Activated CD8-positive, alpha-beta memory T cell treated with anti-CD3 and anti-CD28 coated beads, Interleukin-2, amount 10 ng/mL, durations not matched to agents 7 days and 5 days (primary cell): ENCODE measurements around the gene AP1AR. TPM values are rescaled to one million over a fixed set of nuclear protein-coding genes. Genes with fewer than 3 reads are reported as not detected.
"Not testable (repeated sequence)": the region's sequence is repeated elsewhere in the genome, so short reads cannot be mapped to it uniquely, and the experiment has no call there.

ENCODE experiments used
- ATAC-seq: fragments of 150-1000 bp; cut with Tn5 transposase; one replicate; pipeline ENCODE4 v1.10.0; 2021; ENCODE audit warnings: moderate library complexity
- CTCF ChIA-PET: fragments of 350-600 bp; sonication (Branson Sonifier 250); formaldehyde crosslinking; loops from one replicate; lab custom pipeline; 2021; ENCODE audit warnings: antibody characterized with exemption; lab: Charles Lee
- DNase-seq: peaks from one replicate; pipeline ENCODE4 v3.0.0-alpha.2; 2020
- H3K27ac Mint-ChIP-seq: one replicate; pipeline ENCODE4 v1.8.0; 2021; ENCODE audit warnings: mild to moderate bottlenecking, mixed read lengths
- H3K27me3 Mint-ChIP-seq: one replicate; pipeline ENCODE4 v1.8.0; 2021; ENCODE audit warnings: mixed read lengths
- H3K36me3 Mint-ChIP-seq: one replicate; pipeline ENCODE4 v1.8.0; 2021; ENCODE audit warnings: mild to moderate bottlenecking, mixed read lengths
- H3K4me1 Mint-ChIP-seq: one replicate; pipeline ENCODE4 v1.8.0; 2021; ENCODE audit warnings: mixed read lengths
- H3K4me3 Mint-ChIP-seq: one replicate; pipeline ENCODE4 v1.8.0; 2021; ENCODE audit warnings: mild to moderate bottlenecking, moderate library complexity, mixed read lengths
- H3K9me3 Mint-ChIP-seq: one replicate; pipeline ENCODE4 v1.8.0; 2022; ENCODE audit warnings: low read depth, mixed read lengths
- total RNA-seq, 2 experiments: library from RNA; stranded (reverse); gene quantifications; one replicate each; pipeline ENCODE4 v1.2.3, GENCODE V29; 2021

The AP1AR gene
- total RNA-seq, 2 experiments from 2014 or later: 13.6 to 17.8 TPM

- ATAC-seq: no peak
- Mint-ChIP-seq H3K4me3 (no peak overlapping the region), H3K9me3 (no peaks in the 10 kb centered on the region), H3K36me3 (peaks cover 52% of the 10 kb centered on the region), H3K27ac (no peak overlapping the region), H3K27me3 (no peaks in the 10 kb centered on the region), H3K4me1 (peaks cover 78% of the 10 kb centered on the region)
- CTCF ChIA-PET: no interaction called here
- no peak for DNase-seq
Observed at GRCh38 chr4:112276113-112276512, 44.5 kb downstream of the AP1AR start.

- peaks cover 78% of the 10 kb centered on the region for H3K4me1 Mint-ChIP-seq
- no peak overlapping the region for H3K4me3 Mint-ChIP-seq
- ATAC-seq (no peak), DNase-seq (no peak)
- H3K27me3 Mint-ChIP-seq: no peaks in the 10 kb centered on the region
- no peaks in the 10 kb centered on the region for H3K9me3 Mint-ChIP-seq
- H3K27ac Mint-ChIP-seq: peak overlapping the region; percentile 64
- peaks cover 52% of the 10 kb centered on the region for H3K36me3 Mint-ChIP-seq
- CTCF ChIA-PET: no interaction called here
Observed at GRCh38 chr4:112277220-112277619, 45.6 kb downstream of the AP1AR start.

- H3K4me3 Mint-ChIP-seq: no peak overlapping the region
- DNase-seq (no peak), ATAC-seq (no peak)
- H3K27me3 Mint-ChIP-seq: no peaks in the 10 kb centered on the region
- peak overlapping the region; percentile 64 for H3K27ac Mint-ChIP-seq
- H3K36me3 Mint-ChIP-seq: peaks cover 54% of the 10 kb centered on the region
- no peaks in the 10 kb centered on the region for H3K9me3 Mint-ChIP-seq
- CTCF ChIA-PET: interaction anchor here (1.4 kb wide), 1 partner anchor 11 kb away, joined by 4 read pairs; no protein-coding TSS in a partner anchor
- H3K4me1 Mint-ChIP-seq: peaks cover 81% of the 10 kb centered on the region
Observed at GRCh38 chr4:112277705-112278448, 46.3 kb downstream of the AP1AR start.

GRCh38 chr4:112279025-112279881 lies 47.7 kb downstream of the AP1AR start:
- H3K9me3 Mint-ChIP-seq: no peaks in the 10 kb centered on the region
- no peak for DNase-seq
- peaks cover 80% of the 10 kb centered on the region for H3K4me1 Mint-ChIP-seq
- ATAC-seq: no peak
- CTCF ChIA-PET: interaction anchor here (0.7 to 1.4 kb wide), 2 partner anchors 12 to 177 kb away, joined by 4 read pairs; no protein-coding TSS in a partner anchor
- peaks cover 57% of the 10 kb centered on the region for H3K36me3 Mint-ChIP-seq
- H3K27me3 Mint-ChIP-seq: no peaks in the 10 kb centered on the region
- peak overlapping the region; percentile 57 for H3K27ac Mint-ChIP-seq
- no peak overlapping the region for H3K4me3 Mint-ChIP-seq

GRCh38 chr4:112279882-112280315 lies 48.3 kb downstream of the AP1AR start:
- H3K9me3 Mint-ChIP-seq: no peaks in the 10 kb centered on the region
- H3K4me3 Mint-ChIP-seq: peak overlapping the region; percentile 47
- H3K36me3 Mint-ChIP-seq: peaks cover 60% of the 10 kb centered on the region
- H3K27me3 Mint-ChIP-seq: no peaks in the 10 kb centered on the region
- CTCF ChIA-PET: interaction anchor here (0.7 to 1.1 kb wide), 2 partner anchors 177 to 237 kb away, joined by 3 to 4 read pairs; no protein-coding TSS in a partner anchor
- H3K27ac Mint-ChIP-seq: no peak overlapping the region
- no peak for ATAC-seq
- H3K4me1 Mint-ChIP-seq: peaks cover 76% of the 10 kb centered on the region
- no peak for DNase-seq

GRCh38 chr4:112280386-112281056 lies 48.9 kb downstream of the AP1AR start:
- peaks cover 71% of the 10 kb centered on the region for H3K4me1 Mint-ChIP-seq
- peaks cover 58% of the 10 kb centered on the region for H3K36me3 Mint-ChIP-seq

GRCh38 chr4:112281895-112282398 lies 50.4 kb downstream of the AP1AR start:
- H3K4me3 Mint-ChIP-seq, H3K9me3 Mint-ChIP-seq, H3K27me3 Mint-ChIP-seq, ATAC-seq, DNase-seq, CTCF ChIA-PET: not testable (repeated sequence)
- Mint-ChIP-seq H3K4me1 (peaks cover 77% of the 10 kb centered on the region), H3K27ac (peak overlapping the region; percentile 45), H3K36me3 (peaks cover 50% of the 10 kb centered on the region)

More at GRCh38 chr4:112280386-112281056, 48.9 kb downstream of the AP1AR start:
- Mint-ChIP-seq H3K27ac (no peak overlapping the region), H3K4me3 (no peak overlapping the region), H3K27me3 (no peaks in the 10 kb centered on the region), H3K9me3 (no peaks in the 10 kb centered on the region)
- ATAC-seq (no peak), DNase-seq (no peak)
- CTCF ChIA-PET: interaction anchor here (0.9 to 1.4 kb wide), 4 partner anchors 9 to 237 kb away, joined by 3 to 5 read pairs (median 3); no protein-coding TSS in a partner anchor

GRCh38 chr4:112282860-112283667 lies 51.5 kb downstream of the AP1AR start:
- Mint-ChIP-seq H3K27me3 (no peaks in the 10 kb centered on the region), H3K4me3 (peak overlapping the region; percentile 95), H3K9me3 (no peaks in the 10 kb centered on the region), H3K4me1 (peaks cover 76% of the 10 kb centered on the region), H3K36me3 (peaks cover 40% of the 10 kb centered on the region), H3K27ac (peak overlapping the region; percentile 56)
- ATAC-seq: no peak
- no peak for DNase-seq
- CTCF ChIA-PET: interaction anchor here (1.0 to 1.2 kb wide), 2 partner anchors 8 to 159 kb away, joined by 3 read pairs; no protein-coding TSS in a partner anchor

- CTCF ChIA-PET: interaction anchor here (1.0 to 1.2 kb wide), 2 partner anchors 9 to 52 kb away, joined by 3 read pairs; no protein-coding TSS in a partner anchor
- ATAC-seq (no peak), DNase-seq (no peak)
- H3K4me3 Mint-ChIP-seq: peak overlapping the region; percentile 95
- H3K36me3 Mint-ChIP-seq: peaks cover 34% of the 10 kb centered on the region
- H3K4me1 Mint-ChIP-seq: peaks cover 78% of the 10 kb centered on the region
- H3K9me3 Mint-ChIP-seq: no peaks in the 10 kb centered on the region
- peak overlapping the region; percentile 98 for H3K27ac Mint-ChIP-seq
- no peaks in the 10 kb centered on the region for H3K27me3 Mint-ChIP-seq
Observed at GRCh38 chr4:112284166-112284565, 52.6 kb downstream of the AP1AR start.

- H3K9me3 Mint-ChIP-seq: no peaks in the 10 kb centered on the region
- peaks cover 33% of the 10 kb centered on the region for H3K36me3 Mint-ChIP-seq
- no peaks in the 10 kb centered on the region for H3K27me3 Mint-ChIP-seq
- CTCF ChIA-PET: interaction anchor here (1.0 to 1.7 kb wide), 3 partner anchors 13 to 53 kb away, joined by 3 to 6 read pairs (median 6); no protein-coding TSS in a partner anchor
- peak overlapping the region; percentile 95 for H3K4me3 Mint-ChIP-seq
- no peak for DNase-seq
- ATAC-seq: no peak
- peaks cover 80% of the 10 kb centered on the region for H3K4me1 Mint-ChIP-seq
- H3K27ac Mint-ChIP-seq: peak overlapping the region; percentile 98
Observed at GRCh38 chr4:112284662-112285411, 53.2 kb downstream of the AP1AR start.

GRCh38 chr4:112287258-112287989 lies 55.8 kb downstream of the AP1AR start:
- ATAC-seq: peak; percentile 16
- Mint-ChIP-seq H3K4me3 (peak overlapping the region; percentile 95), H3K9me3 (no peaks in the 10 kb centered on the region), H3K27ac (peak overlapping the region; percentile 98), H3K4me1 (peaks cover 61% of the 10 kb centered on the region), H3K27me3 (no peaks in the 10 kb centered on the region), H3K36me3 (peaks cover 21% of the 10 kb centered on the region)
- peak; percentile 58 for DNase-seq
- CTCF ChIA-PET: interaction anchor here (1.0 to 2.6 kb wide), 5 partner anchors 10 to 350 kb away, joined by 3 to 7 read pairs (median 4); partner anchors contain the start of genes ALPK1, AP1AR and LARP7
